Spleen (tissue), 7 donors: ENCODE data around the gene GRIK3.

Source experiments
- CTCF ChIP-seq, 11 experiments: fragments of 200-600 bp in 7 of 11; fragments of 450-650 bp in 4 of 11; sonication (generic) in 4 of 11; IDR thresholded peaks in 8 of 11; conservative IDR thresholded peaks in 3 of 11; 1 replicate in 7 of 11; 2 replicates in 4 of 11; pipeline versions ENCODE4 v1.4.0 to v1.8.0; 2016 to 2021; ENCODE audit warnings: antibody characterized with exemption in 11 of 11, inconsistent platforms in 4 of 11, mild to moderate bottlenecking in 1 of 11
- POLR2A ChIP-seq, 3 donors: fragments of 450-650 bp; IDR thresholded peaks; one replicate each; pipeline ENCODE4 v1.5.1; 2017; ENCODE audit warnings: antibody characterized with exemption in 3 of 3, mild to moderate bottlenecking in 1 of 3
- POLR2AphosphoS5 ChIP-seq, 3 donors: sonication (generic); formaldehyde crosslinking; IDR thresholded peaks; one replicate each; pipeline ENCODE4 v1.5.1; 2017; ENCODE audit warnings: antibody characterized with exemption in 3 of 3
- donor health status: DM: no; HTN: no; CAD: no; lungs with moderate emphysema.
- donor health status: DM: no; HTN: no; CAD: no.
- donor health status: DM: no; HTN: no; CAD: no.

- TF ChIP-seq CTCF (IDR thresholded peaks at IDR 0.05 in 8 of 11, conservative IDR thresholded peaks at IDR 0.05 in 3 of 11): no peak
- TF ChIP-seq POLR2AphosphoS5 (IDR thresholded peaks at IDR 0.05): no peak
- TF ChIP-seq POLR2A (IDR thresholded peaks at IDR 0.05): no peak
Measured at GRCh38 chr1:36761113-36761512, 273.2 kb downstream of the GRIK3 start.
